Activated CD8-positive, alpha-beta memory T cell treated with anti-CD3 and anti-CD28 coated beads, Interleukin-2, amount 50 U/mL, for 1 hour (primary cell): ENCODE measurements around the gene UNC50.

Experiments
- DNase-seq: peaks from one replicate; pipeline ENCODE4 v3.0.0-alpha.2; 2020; ENCODE audit errors: extremely low read depth

The UNC50 gene

DNA sequence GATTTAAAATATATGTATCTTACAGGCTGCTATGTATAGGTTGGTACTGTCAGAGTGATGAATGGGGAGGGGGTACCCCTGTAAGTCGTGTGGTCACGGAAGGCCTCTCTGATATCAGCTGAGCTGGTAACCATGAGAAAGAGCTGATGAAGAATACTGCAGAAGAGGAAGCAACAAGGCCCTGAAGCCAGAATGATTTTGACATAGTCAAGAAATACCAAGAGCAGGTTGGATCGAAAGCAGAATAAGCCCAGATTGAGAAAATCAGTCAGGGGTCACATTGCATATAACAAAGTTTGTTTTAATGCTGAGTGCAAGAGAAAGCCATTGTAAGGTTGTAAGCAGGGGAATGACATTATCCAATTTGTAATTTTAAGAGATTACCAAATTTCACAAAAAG is 57.3 kb downstream of the UNC50 start:
- DNase-seq, result no peak
